Measurements from ENCODE around the gene PERP.
A peak's percentile ranks its signal among the peaks of the same experiment; 100 is the strongest.

The PERP gene

DNA sequence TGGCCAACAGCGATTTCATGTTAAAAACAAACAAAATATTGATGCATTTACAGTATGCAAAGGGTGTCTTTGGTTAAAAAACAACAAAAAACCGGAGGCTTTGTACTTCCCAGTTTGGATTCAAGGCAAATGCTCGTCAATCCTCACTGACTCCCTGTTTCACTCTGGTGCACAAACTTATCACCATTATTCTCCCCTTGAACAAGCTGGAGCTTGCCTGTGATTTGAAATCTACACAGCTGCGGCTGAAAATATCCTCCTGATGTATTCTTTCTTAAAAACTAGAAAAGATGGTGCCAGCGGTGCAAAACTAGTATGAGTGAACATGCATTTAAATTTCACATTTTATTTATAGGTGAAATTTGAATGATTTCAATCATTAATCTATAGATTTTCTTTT lies 3.3 kb downstream of the PERP start:
- Histone ChIP-seq H3K9me3 (ENCODE audit: control insufficient read depth in 1 of 2, low read length in 2 of 2) (no peaks in the 10 kb centered on the region), H3K4me1 (ENCODE audit: control insufficient read depth in 1 of 2, insufficient read depth in 2 of 2, low read length in 2 of 2) (peaks cover 3 to 15% of the 10 kb centered on the region in 2 donors), H3K4me3 (ENCODE audit: low read depth in 1 of 2, low read length in 2 of 2) (no peak overlapping the region), H3K27me3 (ENCODE audit: low read depth, low read length) (no peaks in the 10 kb centered on the region), H3K36me3 (ENCODE audit: control insufficient read depth in 1 of 2, insufficient read depth in 2 of 2, low read length in 2 of 2) (no peaks in the 10 kb centered on the region), H3K27ac (ENCODE audit: low read length) (no peak overlapping the region)

GRCh38 chr6:138101946-138102731 lies 5.1 kb downstream of the PERP start:
- Histone ChIP-seq H3K9me3 (ENCODE audit: control insufficient read depth in 1 of 2, low read length in 2 of 2) (no peaks in the 10 kb centered on the region), H3K36me3 (ENCODE audit: control insufficient read depth in 1 of 2, insufficient read depth in 2 of 2, low read length in 2 of 2) (no peaks in the 10 kb centered on the region), H3K27ac (ENCODE audit: low read length) (no peak overlapping the region), H3K4me3 (ENCODE audit: low read depth in 1 of 2, low read length in 2 of 2) (no peak overlapping the region), H3K4me1 (ENCODE audit: control insufficient read depth in 1 of 2, insufficient read depth in 2 of 2, low read length in 2 of 2) (peaks cover 0 to 5% of the 10 kb centered on the region in 2 donors), H3K27me3 (ENCODE audit: low read depth, low read length) (no peaks in the 10 kb centered on the region)

DNA sequence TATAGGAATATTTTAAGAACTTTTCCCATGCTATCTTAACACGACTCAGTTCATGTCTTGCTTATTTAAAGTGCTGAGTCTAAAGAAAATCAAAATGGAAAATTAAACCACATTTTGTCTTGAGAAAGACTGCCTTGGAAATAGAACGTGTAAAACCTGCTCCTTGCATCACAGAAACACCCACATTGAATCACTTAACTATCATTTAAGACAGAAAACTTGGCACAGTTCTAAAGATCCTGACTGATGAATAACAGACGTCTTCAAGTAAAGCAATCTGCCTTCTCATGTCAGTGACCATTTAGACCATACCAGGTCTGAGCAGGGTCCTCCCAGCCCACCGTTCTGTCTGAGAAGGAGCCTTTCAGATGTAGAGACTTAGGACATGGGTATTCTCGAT lies 7.4 kb downstream of the PERP start:
- Histone ChIP-seq H3K27me3 (ENCODE audit: low read depth, low read length) (no peaks in the 10 kb centered on the region), H3K9me3 (ENCODE audit: control insufficient read depth in 1 of 2, low read length in 2 of 2) (no peaks in the 10 kb centered on the region), H3K36me3 (ENCODE audit: control insufficient read depth in 1 of 2, insufficient read depth in 2 of 2, low read length in 2 of 2) (peaks cover 0 to 12% of the 10 kb centered on the region in 2 donors), H3K4me3 (ENCODE audit: low read depth in 1 of 2, low read length in 2 of 2) (no peak overlapping the region), H3K4me1 (ENCODE audit: control insufficient read depth in 1 of 2, insufficient read depth in 2 of 2, low read length in 2 of 2) (no peaks in the 10 kb centered on the region), H3K27ac (ENCODE audit: low read length) (no peak overlapping the region)

GRCh38 chr6:138098306-138098705 lies 8.9 kb downstream of the PERP start:
- H3K4me3 ChIP-seq (ENCODE audit: low read depth in 1 of 2, low read length in 2 of 2): no peak overlapping the region
- no peaks in the 10 kb centered on the region for H3K9me3 ChIP-seq (ENCODE audit: control insufficient read depth in 1 of 2, low read length in 2 of 2)
- peaks cover 0 to 12% of the 10 kb centered on the region in 2 donors for H3K36me3 ChIP-seq (ENCODE audit: control insufficient read depth in 1 of 2, insufficient read depth in 2 of 2, low read length in 2 of 2)
- no peak overlapping the region for H3K27ac ChIP-seq (ENCODE audit: low read length)
- no peaks in the 10 kb centered on the region for H3K4me1 ChIP-seq (ENCODE audit: control insufficient read depth in 1 of 2, insufficient read depth in 2 of 2, low read length in 2 of 2)
- no peaks in the 10 kb centered on the region for H3K27me3 ChIP-seq (ENCODE audit: low read depth, low read length)

- H3K9me3 ChIP-seq (ENCODE audit: control insufficient read depth in 1 of 2, low read length in 2 of 2): no peaks in the 10 kb centered on the region
- H3K27me3 ChIP-seq (ENCODE audit: low read depth, low read length): no peaks in the 10 kb centered on the region
- H3K4me3 ChIP-seq (ENCODE audit: low read depth in 1 of 2, low read length in 2 of 2): no peak overlapping the region
- no peaks in the 10 kb centered on the region for H3K4me1 ChIP-seq (ENCODE audit: control insufficient read depth in 1 of 2, insufficient read depth in 2 of 2, low read length in 2 of 2)
- peaks cover 0 to 17% of the 10 kb centered on the region in 2 donors for H3K36me3 ChIP-seq (ENCODE audit: control insufficient read depth in 1 of 2, insufficient read depth in 2 of 2, low read length in 2 of 2)
- H3K27ac ChIP-seq (ENCODE audit: low read length): no peak overlapping the region
Measured at GRCh38 chr6:138094260-138094659, 13.0 kb downstream of the PERP start.

DNA sequence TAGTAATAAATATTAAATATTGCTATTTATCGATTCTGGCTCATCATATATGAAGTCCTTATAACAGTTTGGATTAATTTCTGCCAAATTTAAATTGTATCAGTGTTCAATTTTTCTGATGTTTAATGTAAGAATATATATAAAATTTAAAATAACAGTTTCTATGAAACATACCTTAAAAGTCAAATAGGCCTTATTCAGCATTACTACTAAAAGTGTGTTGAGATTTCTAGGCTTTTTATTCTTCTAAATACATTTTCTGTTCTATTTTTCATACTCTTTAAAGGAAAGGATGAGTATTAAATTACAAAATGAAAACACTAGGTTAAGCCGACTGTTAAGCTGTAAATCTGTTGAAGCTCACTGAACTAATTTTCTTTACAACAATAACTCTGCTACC lies 13.6 kb downstream of the PERP start:
- no peak overlapping the region for H3K27ac ChIP-seq (ENCODE audit: low read length)
- H3K27me3 ChIP-seq (ENCODE audit: low read depth, low read length): no peaks in the 10 kb centered on the region
- H3K4me1 ChIP-seq (ENCODE audit: control insufficient read depth in 1 of 2, insufficient read depth in 2 of 2, low read length in 2 of 2): no peaks in the 10 kb centered on the region
- no peaks in the 10 kb centered on the region for H3K9me3 ChIP-seq (ENCODE audit: control insufficient read depth in 1 of 2, low read length in 2 of 2)
- peaks cover 0 to 17% of the 10 kb centered on the region in 2 donors for H3K36me3 ChIP-seq (ENCODE audit: control insufficient read depth in 1 of 2, insufficient read depth in 2 of 2, low read length in 2 of 2)
- H3K4me3 ChIP-seq (ENCODE audit: low read depth in 1 of 2, low read length in 2 of 2): no peak overlapping the region

DNA sequence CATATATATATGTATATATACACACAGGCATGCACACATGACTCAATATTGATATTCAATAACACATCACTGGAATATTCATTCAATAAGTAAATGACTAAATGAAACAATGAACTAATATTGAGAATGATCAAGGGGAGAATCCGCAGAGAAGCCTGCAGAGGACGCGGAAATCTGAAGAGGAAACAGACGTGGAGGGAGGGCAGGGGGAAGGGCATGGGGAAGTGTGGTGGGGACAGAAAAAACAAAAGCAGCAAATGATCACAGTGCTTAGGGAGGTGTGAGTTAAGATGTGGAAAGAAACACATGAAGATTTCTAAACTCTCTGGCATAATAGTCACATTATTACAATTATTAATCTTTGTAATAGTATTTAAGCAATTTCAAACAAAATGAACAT lies 14.5 kb downstream of the PERP start:
- Histone ChIP-seq H3K27ac (ENCODE audit: low read length) (no peak overlapping the region), H3K36me3 (ENCODE audit: control insufficient read depth in 1 of 2, insufficient read depth in 2 of 2, low read length in 2 of 2) (peaks cover 0 to 17% of the 10 kb centered on the region in 2 donors), H3K27me3 (ENCODE audit: low read depth, low read length) (no peaks in the 10 kb centered on the region), H3K9me3 (ENCODE audit: control insufficient read depth in 1 of 2, low read length in 2 of 2) (no peaks in the 10 kb centered on the region), H3K4me3 (ENCODE audit: low read depth in 1 of 2, low read length in 2 of 2) (no peak overlapping the region), H3K4me1 (ENCODE audit: control insufficient read depth in 1 of 2, insufficient read depth in 2 of 2, low read length in 2 of 2) (no peaks in the 10 kb centered on the region)

GRCh38 chr6:138089325-138089724 lies 17.9 kb downstream of the PERP start:
- H3K4me1 ChIP-seq (ENCODE audit: control insufficient read depth in 1 of 2, insufficient read depth in 2 of 2, low read length in 2 of 2): no peaks in the 10 kb centered on the region
- no peak overlapping the region for H3K4me3 ChIP-seq (ENCODE audit: low read depth in 1 of 2, low read length in 2 of 2)
- no peaks in the 10 kb centered on the region for H3K27me3 ChIP-seq (ENCODE audit: low read depth, low read length)
- peaks cover 0 to 5% of the 10 kb centered on the region in 2 donors for H3K36me3 ChIP-seq (ENCODE audit: control insufficient read depth in 1 of 2, insufficient read depth in 2 of 2, low read length in 2 of 2)
- H3K27ac ChIP-seq (ENCODE audit: low read length): no peak overlapping the region
- no peaks in the 10 kb centered on the region for H3K9me3 ChIP-seq (ENCODE audit: control insufficient read depth in 1 of 2, low read length in 2 of 2)

- Histone ChIP-seq H3K4me1 (ENCODE audit: control insufficient read depth in 1 of 2, insufficient read depth in 2 of 2, low read length in 2 of 2) (no peaks in the 10 kb centered on the region), H3K4me3 (ENCODE audit: low read depth in 1 of 2, low read length in 2 of 2) (no peak overlapping the region), H3K27ac (ENCODE audit: low read length) (peak overlapping the region; percentile 50), H3K36me3 (ENCODE audit: control insufficient read depth in 1 of 2, insufficient read depth in 2 of 2, low read length in 2 of 2) (peaks cover 0 to 5% of the 10 kb centered on the region in 2 donors), H3K27me3 (ENCODE audit: low read depth, low read length) (no peaks in the 10 kb centered on the region), H3K9me3 (ENCODE audit: control insufficient read depth in 1 of 2, low read length in 2 of 2) (no peaks in the 10 kb centered on the region)
Measured at GRCh38 chr6:138088326-138088762, 18.9 kb downstream of the PERP start.

DNA sequence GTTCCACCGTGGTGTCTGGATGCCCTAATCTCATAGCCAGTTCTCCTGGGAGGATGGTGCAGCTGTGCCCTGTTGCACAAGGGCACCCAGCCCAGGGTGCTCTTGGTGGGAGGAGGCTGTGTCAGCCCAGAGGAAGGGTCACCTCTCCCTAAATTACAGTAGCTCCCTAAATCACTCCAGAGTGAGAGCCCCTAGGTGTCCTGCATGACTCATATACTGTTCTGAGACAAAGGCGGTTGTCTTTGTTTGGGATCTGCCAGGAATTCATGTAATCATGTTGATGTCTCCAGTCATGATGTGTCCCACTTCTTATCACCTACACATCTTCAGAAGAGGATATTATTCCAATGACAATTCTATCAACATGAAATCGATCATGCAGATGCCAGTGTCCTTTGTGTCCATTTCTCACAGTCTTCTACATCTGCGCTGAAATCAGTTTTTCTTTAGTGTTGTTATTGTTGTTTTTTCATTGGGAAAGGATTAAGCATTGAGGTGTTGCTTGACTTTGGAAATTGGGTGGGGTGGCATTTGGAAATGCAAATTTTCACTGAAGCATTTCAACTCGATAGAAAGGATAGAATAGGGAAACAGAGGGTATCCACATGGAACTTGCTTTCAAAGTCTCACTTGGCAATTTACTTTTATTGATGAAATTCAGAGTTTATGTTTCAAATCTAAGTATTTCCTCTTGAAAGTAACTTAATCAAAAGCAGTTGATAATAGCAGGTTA lies 19.5 kb downstream of the PERP start:
- Histone ChIP-seq H3K9me3 (ENCODE audit: control insufficient read depth in 1 of 2, low read length in 2 of 2) (no peaks in the 10 kb centered on the region), H3K36me3 (ENCODE audit: control insufficient read depth in 1 of 2, insufficient read depth in 2 of 2, low read length in 2 of 2) (peaks cover 0 to 5% of the 10 kb centered on the region in 2 donors), H3K27me3 (ENCODE audit: low read depth, low read length) (no peaks in the 10 kb centered on the region), H3K4me3 (ENCODE audit: low read depth in 1 of 2, low read length in 2 of 2) (no peak overlapping the region), H3K27ac (ENCODE audit: low read length) (peak overlapping the region; percentile 50), H3K4me1 (ENCODE audit: control insufficient read depth in 1 of 2, insufficient read depth in 2 of 2, low read length in 2 of 2) (no peaks in the 10 kb centered on the region)

DNA sequence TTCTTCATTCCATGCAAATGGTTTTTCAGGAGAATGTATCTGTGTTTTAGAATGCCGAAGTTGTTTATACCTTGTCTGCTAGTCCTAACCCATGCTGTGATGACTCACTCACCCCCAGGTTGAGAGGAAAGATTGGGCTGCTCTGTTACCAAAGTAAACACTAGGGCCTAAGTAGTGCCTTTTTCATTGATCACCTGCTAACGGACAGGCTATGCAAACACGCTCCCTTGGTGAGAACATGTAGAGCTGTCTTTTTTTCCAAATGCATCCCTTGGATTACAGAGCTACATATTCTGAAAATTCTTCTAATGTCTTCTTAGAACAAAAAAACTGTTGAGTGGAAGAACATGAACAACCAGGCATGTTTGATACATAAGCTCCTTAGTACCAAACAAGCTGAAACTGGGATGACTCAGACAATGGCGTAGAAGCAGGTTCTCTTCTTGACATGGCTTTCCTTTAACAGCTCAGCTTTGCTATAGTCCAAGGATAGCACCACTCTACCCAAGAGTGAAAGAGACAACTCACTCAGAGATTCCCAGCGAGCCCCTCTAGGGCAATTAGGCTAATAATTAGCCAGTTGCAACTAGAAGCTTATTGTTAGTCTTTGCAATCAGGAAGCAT lies 20.5 kb downstream of the PERP start:
- Histone ChIP-seq H3K27ac (ENCODE audit: low read length) (no peak overlapping the region), H3K4me1 (ENCODE audit: control insufficient read depth in 1 of 2, insufficient read depth in 2 of 2, low read length in 2 of 2) (no peaks in the 10 kb centered on the region), H3K9me3 (ENCODE audit: control insufficient read depth in 1 of 2, low read length in 2 of 2) (no peaks in the 10 kb centered on the region), H3K36me3 (ENCODE audit: control insufficient read depth in 1 of 2, insufficient read depth in 2 of 2, low read length in 2 of 2) (peaks cover 0 to under 1% of the 10 kb centered on the region in 2 donors), H3K4me3 (ENCODE audit: low read depth in 1 of 2, low read length in 2 of 2) (no peak overlapping the region), H3K27me3 (ENCODE audit: low read depth, low read length) (no peaks in the 10 kb centered on the region)
